NCI-H1048 (cell line): Measurements from ENCODE around the gene GLRB.
"Not testable (repeated sequence)": the region's sequence is repeated elsewhere in the genome, so short reads cannot be mapped to it uniquely, and the experiment has no call there.

Source experiments
- DNase-seq: peaks from one replicate; lab custom pipeline; 2025; lab: John Stamatoyannopoulos, UW

Gene GLRB

DNA sequence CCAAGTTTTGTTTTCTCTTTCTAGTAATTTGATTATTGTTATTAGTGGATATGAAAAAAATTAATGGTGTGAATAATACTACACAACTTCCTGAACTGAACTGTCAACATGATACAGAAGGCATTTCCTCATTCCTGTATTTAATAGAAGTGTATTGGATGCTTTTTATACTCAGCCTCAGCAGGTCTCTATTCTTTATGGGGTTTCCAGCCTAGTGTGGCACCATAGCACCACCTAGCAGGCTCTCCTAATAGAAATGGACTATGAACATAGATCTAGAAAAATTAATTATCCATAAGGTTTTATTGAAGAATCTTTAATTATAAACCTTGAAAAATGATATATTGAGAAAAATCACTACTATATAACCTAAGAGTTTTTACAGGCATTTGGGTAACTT is 52.4 kb downstream of the GLRB start:
- no peak for DNase-seq

DNA sequence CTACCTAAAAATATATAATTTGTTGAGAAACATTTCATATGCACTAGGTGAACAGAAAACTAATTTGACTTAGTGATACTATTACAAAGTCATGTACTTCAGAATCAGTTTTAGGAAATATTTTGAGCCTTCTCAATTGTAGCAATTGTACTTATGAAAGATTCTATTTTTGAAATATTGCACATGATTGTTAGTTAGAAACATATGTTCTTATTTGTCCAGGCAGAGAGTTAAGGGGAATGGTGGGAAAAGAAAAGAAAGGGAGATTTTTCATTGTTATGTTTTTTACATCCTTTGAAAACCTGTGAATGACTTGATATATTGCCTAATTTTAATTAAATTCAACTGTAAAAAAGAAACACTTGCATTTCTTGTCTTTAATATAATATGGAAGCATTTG is 66.0 kb downstream of the GLRB start:
- DNase-seq, result no peak

GRCh38 chr4:157143369-157143768 is 67.4 kb downstream of the GLRB start:
- DNase-seq, result no peak

- DNase-seq, result no peak
Measured at GRCh38 chr4:157151711-157152110, 75.8 kb downstream of the GLRB start.

GRCh38 chr4:157165935-157166610 is 90.1 kb downstream of the GLRB start:
- no peak for DNase-seq

- no peak for DNase-seq
Measured at GRCh38 chr4:157170321-157170720, 94.4 kb downstream of the GLRB start.

DNA sequence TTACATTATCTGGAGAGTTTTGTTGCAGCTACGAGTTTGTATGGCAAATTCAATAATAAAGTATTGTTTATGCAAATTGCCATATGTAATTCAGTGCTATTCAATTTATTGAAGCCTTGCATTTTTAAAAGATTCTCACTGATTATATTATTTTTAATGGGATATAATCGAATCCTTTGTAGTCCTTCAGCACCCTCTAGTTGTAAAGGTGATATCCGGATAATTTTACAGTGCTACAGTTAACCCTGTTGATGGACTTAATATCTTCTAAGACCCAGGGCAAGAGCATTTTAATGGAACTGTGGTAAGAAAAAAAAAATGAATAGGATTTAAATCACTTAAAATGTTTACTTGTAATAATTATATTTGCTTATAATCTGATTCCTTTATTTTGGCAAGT is 96.1 kb downstream of the GLRB start:
- no peak for DNase-seq

DNA sequence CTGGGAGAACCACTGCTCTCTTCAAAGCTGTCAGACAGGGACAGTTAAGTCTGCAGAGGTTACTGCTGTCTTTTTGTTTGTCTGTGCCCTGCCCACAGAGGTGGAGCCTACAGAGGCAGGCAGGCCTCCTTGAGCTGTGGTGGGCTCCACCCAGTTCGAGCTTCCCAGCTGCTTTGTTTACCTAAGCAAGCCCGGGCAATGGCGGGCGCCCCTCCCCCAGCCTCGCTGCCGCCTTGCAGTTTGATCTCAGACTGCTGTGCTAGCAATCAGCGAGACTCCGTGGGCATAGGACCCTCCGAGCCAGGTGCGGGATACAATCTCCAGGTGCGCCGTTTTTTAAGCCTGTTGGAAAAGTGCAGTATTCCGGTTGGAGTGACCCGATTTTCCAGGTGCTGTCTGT is 104.3 kb downstream of the GLRB start:
- not testable (repeated sequence) for DNase-seq

DNA sequence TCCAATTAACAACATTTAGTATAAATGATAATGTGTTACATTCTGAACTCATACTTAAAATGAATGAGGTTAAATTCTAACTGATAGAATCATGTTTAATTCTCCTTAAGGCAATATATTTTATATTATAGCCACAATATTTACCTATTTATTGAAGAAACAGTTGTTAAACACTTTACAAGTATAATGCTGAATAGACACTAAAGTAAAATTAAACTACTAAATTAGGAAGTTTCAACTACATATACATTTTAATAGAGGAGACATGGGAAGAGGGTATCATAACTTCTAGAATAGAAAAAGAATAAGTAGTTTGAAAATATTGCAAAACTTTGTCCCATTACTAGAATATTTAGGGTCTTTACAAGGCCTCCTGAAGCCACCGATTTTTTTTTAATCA is 108.3 kb downstream of the GLRB start:
- DNase-seq, result no peak

DNA sequence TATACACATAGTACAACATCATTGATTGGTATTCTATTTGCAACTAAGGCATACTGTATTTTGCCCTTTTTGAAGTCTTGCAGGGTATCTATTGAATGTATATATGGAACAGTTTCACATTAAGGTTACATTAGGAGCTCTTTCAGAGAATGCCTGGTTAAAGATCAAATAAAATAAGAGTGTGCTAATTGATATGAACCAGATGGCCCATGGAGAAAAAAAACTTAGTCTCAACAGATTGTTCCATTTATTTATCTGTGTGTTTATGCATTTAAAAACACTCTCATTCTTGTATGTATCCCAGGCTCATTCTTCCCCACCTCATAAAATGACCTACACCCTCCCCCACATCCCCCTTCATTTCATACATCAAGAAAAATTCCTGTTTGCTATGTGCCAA is 109.4 kb downstream of the GLRB start:
- DNase-seq, result no peak

- DNase-seq, result no peak
Measured at GRCh38 chr4:157195374-157195773, 119.4 kb downstream of the GLRB start.

DNA sequence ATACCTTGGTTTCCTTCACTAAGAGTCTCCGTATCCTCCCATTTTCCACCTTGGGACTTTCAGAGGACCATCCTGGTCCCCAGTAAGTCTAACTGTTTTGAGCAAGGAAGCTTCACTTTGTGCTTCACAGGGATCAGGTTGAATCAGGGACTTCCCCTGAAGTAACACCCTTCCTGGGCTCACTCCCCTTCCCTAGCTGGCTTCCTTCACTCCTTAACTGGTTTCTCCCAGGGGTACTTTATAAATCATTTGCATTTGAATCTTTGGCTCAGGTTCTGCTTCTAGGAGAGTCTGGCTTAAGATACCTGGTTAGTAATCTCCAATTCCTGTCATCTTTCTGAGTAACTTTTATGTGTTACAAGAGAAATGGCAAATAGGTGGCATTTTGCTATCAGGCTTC is 120.1 kb downstream of the GLRB start:
- no peak for DNase-seq

DNA sequence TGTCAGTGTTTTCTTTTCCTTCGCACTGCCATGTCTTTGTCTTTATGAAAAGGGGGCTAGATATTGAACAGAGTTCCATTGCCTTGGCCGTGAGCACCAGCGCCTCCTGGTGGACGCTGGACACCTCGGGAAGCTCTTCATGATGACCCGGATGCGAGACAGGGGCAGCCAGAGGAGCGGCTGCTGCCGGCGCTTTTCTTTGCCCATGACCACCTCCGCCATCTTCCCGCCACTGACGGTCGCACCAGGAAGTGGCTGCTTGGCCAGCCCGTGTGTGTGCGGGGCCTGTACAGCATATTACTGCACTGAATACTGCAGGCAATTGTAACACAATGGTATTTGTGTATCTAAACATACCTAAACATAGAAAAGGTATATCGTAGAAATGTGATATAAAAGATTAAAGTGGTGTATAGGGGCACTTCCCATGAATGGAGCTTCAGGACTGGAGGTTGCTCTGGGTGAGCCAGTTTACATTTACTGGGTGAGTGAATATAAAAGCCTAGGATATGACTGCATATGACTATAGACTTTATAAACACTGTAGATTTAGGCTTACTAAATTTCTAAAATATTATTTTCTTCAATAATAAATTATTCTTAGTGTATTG is 128.8 kb downstream of the GLRB start:
- no peak for DNase-seq

DNA sequence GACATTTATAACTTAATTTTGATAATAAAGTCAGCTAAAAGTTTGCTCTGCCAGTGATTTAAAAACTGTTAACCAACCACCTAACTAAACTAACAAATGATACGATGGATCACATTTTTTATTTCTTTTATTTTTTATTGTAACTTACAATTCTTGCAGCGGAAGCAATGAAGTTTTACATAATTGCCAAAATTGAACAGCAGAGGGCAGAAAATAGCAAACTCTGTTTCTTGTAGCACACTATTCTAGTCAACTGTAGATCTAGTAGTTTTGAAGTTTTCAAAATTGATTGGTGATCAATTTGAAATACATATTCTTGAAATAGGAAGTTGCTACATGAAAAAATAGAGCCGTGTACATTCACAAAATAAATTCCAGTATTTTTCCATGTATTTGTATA is 141.8 kb downstream of the GLRB start:
- DNase-seq, result no peak

DNA sequence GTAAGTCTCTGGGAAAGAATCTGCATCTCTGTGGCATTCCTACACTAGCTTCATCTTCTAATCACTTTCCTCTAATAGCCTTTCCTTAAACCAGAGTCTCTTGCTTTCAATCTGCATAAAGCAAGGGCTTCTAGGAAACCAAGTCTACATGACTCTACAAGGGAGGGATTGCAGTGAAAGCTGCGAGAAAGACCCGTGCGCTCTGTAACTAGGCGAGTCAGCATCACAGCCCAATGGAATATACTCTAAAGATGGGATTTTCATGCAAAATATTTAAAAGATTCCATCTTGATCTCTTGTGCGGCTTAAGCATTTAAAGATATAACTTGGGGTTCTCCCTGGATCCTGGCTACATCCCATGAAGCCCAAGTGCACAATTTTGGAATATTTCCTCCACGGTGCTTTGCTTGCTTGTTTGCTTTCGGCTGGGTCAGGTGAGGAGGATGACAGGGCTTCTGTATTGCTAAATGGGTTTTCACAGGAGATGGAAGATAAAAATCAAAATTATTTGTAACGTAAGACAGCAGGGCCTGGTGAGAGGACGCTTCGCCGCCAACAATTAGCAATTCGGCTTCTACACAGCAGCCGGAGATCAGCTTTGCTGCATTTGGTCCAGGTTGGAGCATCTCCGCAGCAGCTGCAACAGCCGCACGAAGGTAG is 143.9 kb downstream of the GLRB start:
- no peak for DNase-seq

GRCh38 chr4:157220371-157220881 is 144.5 kb downstream of the GLRB start, which contains the start of gene GRIA2:
GRIA2 (plus strand) TSS chr4:157220728; CDS start chr4:157221043, 315 bp downstream.
- peak; percentile 41 for DNase-seq

- DNase-seq, result no peak
Measured at GRCh38 chr4:157221426-157221894, 145.5 kb downstream of the GLRB start.
